SJCRH30 (cell line): ENCODE data around the gene MTMR11. TPM values are rescaled to one million over a fixed set of nuclear protein-coding genes. Genes with fewer than 3 reads are reported as not detected.

ENCODE experiments used
- DNase-seq, 2 experiments: peaks; one replicate each; pipeline ENCODE4 v3.0.0-alpha.2; 2015 to 2020
- H3K27ac ChIP-seq: fragments of 250-450 bp; sonication (Bioruptor Pico); 2 replicates; pipeline ENCODE4 v1.5.1; 2020; ENCODE audit warnings: mild to moderate bottlenecking, moderate library complexity
- H3K27me3 ChIP-seq: fragments of 250-450 bp; sonication (Bioruptor Pico); 2 replicates; pipeline ENCODE4 v1.5.1; 2020; ENCODE audit warnings: mild to moderate bottlenecking, moderate library complexity
- H3K36me3 ChIP-seq: fragments of 250-450 bp; sonication (Bioruptor Pico); 2 replicates; pipeline ENCODE4 v1.5.1; 2020; ENCODE audit warnings: mild to moderate bottlenecking, moderate library complexity
- H3K4me1 ChIP-seq: fragments of 250-450 bp; sonication (Bioruptor Pico); 2 replicates; pipeline ENCODE4 v1.5.1; 2020; ENCODE audit warnings: mild to moderate bottlenecking, moderate library complexity
- H3K4me3 ChIP-seq: fragments of 250-450 bp; sonication (Bioruptor Pico); 2 replicates; pipeline ENCODE4 v1.5.1; 2020; ENCODE audit warnings: mild to moderate bottlenecking, moderate library complexity
- H3K9me3 ChIP-seq: fragments of 250-450 bp; sonication (Bioruptor Pico); replicated peaks from 2 replicates; pipeline ENCODE4 v1.5.1; 2020; ENCODE audit warnings: mild to moderate bottlenecking, moderate library complexity
- total RNA-seq: library from RNA; depleted of rRNA; stranded (reverse); fragments of >200 nt; shearing (Covaris generic); gene quantifications from 2 replicates; pipeline ENCODE4 v1.2.3, GENCODE V29; 2014

Gene MTMR11
- total RNA-seq, 1 experiment from 2014 or later: 3.0 TPM

GRCh38 chr1:149927563-149928400 lies 8.9 kb downstream of the MTMR11 start, which contains the start of gene SF3B4:
Gene SF3B4 (minus strand): TSS chr1:149927803. CDS start chr1:149927759, 44 bp downstream.
- H3K36me3 ChIP-seq: peaks cover 41% of the 10 kb centered on the region

DNA sequence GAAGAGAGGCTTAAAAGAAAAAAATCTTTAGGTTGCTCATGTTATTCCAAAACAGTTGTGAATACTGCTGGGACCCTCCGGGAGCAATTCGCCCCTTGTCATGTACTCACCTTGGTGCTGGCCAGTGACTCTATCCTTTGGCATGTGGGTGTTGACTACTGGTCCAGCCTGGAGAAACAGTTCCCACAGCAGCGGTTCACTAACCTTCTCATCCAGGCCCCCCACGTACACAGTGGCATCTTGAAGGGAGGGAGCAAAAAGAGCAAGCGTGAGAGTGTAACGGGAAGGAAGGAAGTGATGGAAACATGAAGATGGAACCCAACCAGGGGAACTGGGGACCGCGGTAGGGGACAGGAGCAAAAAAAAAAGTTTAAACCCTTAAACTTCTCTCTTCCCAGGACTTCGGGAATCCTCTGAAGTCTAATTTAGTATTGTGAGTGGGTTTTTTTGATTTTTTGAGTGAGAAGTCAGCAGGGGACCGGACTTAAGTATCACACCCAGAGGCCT lies 9.6 kb downstream of the MTMR11 start:
- Histone ChIP-seq H3K9me3 (no peaks in the 10 kb centered on the region), H3K4me3 (peak overlapping the region; percentile 77), H3K4me1 (peaks cover 10% of the 10 kb centered on the region; the same call in 1 of the 2 replicates), H3K27me3 (no peaks in the 10 kb centered on the region), H3K27ac (peak overlapping the region; percentile 72), H3K36me3 (peaks cover 46% of the 10 kb centered on the region)
- no peak for DNase-seq

More at GRCh38 chr1:149927563-149928400, 8.9 kb downstream of the MTMR11 start, which contains the start of gene SF3B4:
- H3K4me3 ChIP-seq: peak within 1 kb of the TSS; percentile 77
- H3K27me3 ChIP-seq: no peaks in the 10 kb centered on the region
- peak within 1 kb of the TSS; percentile 72 for H3K27ac ChIP-seq
- peaks cover 10% of the 10 kb centered on the region; the same call in 1 of the 2 replicates for H3K4me1 ChIP-seq
- peak; percentile 92 to 93 for DNase-seq
- no peaks in the 10 kb centered on the region for H3K9me3 ChIP-seq

GRCh38 chr1:149926296-149926695 lies 10.4 kb downstream of the MTMR11 start:
- Histone ChIP-seq H3K36me3 (peaks cover 46% of the 10 kb centered on the region), H3K4me3 (peak overlapping the region; percentile 77), H3K4me1 (peaks cover 10% of the 10 kb centered on the region; the same call in 1 of the 2 replicates), H3K27me3 (no peaks in the 10 kb centered on the region), H3K27ac (no peak overlapping the region), H3K9me3 (no peaks in the 10 kb centered on the region)
- DNase-seq: no peak

- no peak overlapping the region for H3K27ac ChIP-seq
- no peak overlapping the region for H3K4me3 ChIP-seq
- peaks cover 46% of the 10 kb centered on the region for H3K36me3 ChIP-seq
- no peaks in the 10 kb centered on the region for H3K9me3 ChIP-seq
- no peak for DNase-seq
- H3K27me3 ChIP-seq: no peaks in the 10 kb centered on the region
- H3K4me1 ChIP-seq: peaks cover 10% of the 10 kb centered on the region; the same call in 1 of the 2 replicates
Observed at GRCh38 chr1:149925751-149926150, 10.9 kb downstream of the MTMR11 start.

DNA sequence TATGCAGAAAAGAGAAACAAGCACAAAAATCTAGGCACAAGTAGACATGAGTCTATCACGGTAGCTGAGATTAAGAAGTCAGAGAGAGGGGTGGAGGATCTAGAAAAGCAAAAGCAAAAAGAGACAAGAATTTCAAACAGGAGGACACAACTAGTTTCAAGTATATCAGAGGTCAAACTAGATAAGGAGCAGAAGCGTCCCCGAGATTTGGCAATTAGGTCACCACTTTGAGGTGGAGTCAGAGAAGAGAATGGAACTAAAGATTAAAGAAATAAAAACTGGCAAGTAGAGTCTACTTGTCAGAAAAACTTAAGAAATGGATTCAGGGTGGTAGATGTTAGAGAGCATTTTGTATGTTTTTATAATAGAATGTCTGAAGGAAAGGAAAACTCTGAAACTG lies 11.3 kb downstream of the MTMR11 start:
- H3K4me1 ChIP-seq: peaks cover 10% of the 10 kb centered on the region; the same call in 1 of the 2 replicates
- no peak overlapping the region for H3K27ac ChIP-seq
- H3K4me3 ChIP-seq: no peak overlapping the region
- DNase-seq: no peak
- H3K9me3 ChIP-seq: no peaks in the 10 kb centered on the region
- peaks cover 46% of the 10 kb centered on the region for H3K36me3 ChIP-seq
- no peaks in the 10 kb centered on the region for H3K27me3 ChIP-seq

- Histone ChIP-seq H3K36me3 (peaks cover 46% of the 10 kb centered on the region), H3K4me3 (no peak overlapping the region), H3K27ac (no peak overlapping the region), H3K4me1 (peaks cover 8% of the 10 kb centered on the region; the same call in 1 of the 2 replicates), H3K9me3 (no peaks in the 10 kb centered on the region), H3K27me3 (no peaks in the 10 kb centered on the region)
- no peak for DNase-seq
Observed at GRCh38 chr1:149923626-149924025, 13.1 kb downstream of the MTMR11 start.

- H3K27ac ChIP-seq: no peak within 1 kb of the TSS
- DNase-seq: peak; percentile 70 to 76
Observed at GRCh38 chr1:149917571-149918144, 19.0 kb downstream of the MTMR11 start, which contains the start of gene SV2A. Gene SV2A (minus strand): TSS chr1:149917844. CDS start chr1:149913840, 4,004 bp downstream.

GRCh38 chr1:149916898-149917252 lies 19.8 kb downstream of the MTMR11 start:
- Histone ChIP-seq H3K9me3 (no peaks in the 10 kb centered on the region), H3K4me1 (peaks cover 12% of the 10 kb centered on the region), H3K27me3 (no peaks in the 10 kb centered on the region), H3K4me3 (peak overlapping the region; percentile 83), H3K36me3 (no peaks in the 10 kb centered on the region), H3K27ac (no peak overlapping the region)
- DNase-seq: no peak

More at GRCh38 chr1:149917571-149918144, 19.0 kb downstream of the MTMR11 start, which contains the start of gene SV2A:
- Histone ChIP-seq H3K4me3 (peak within 1 kb of the TSS; percentile 83), H3K27me3 (no peaks in the 10 kb centered on the region), H3K9me3 (no peaks in the 10 kb centered on the region), H3K4me1 (peaks cover 12% of the 10 kb centered on the region), H3K36me3 (peaks cover 3% of the 10 kb centered on the region)

- H3K4me3 ChIP-seq: peak overlapping the region; percentile 83
Observed at GRCh38 chr1:149916193-149916897, 20.3 kb downstream of the MTMR11 start.

GRCh38 chr1:149915429-149916192 lies 21.1 kb downstream of the MTMR11 start:
- Histone ChIP-seq H3K27me3 (no peaks in the 10 kb centered on the region), H3K27ac (no peak overlapping the region), H3K4me3 (no peak overlapping the region), H3K36me3 (no peaks in the 10 kb centered on the region), H3K4me1 (peaks cover 12% of the 10 kb centered on the region), H3K9me3 (no peaks in the 10 kb centered on the region)
- no peak for DNase-seq

More at GRCh38 chr1:149916193-149916897, 20.3 kb downstream of the MTMR11 start:
- Histone ChIP-seq H3K9me3 (no peaks in the 10 kb centered on the region), H3K36me3 (no peaks in the 10 kb centered on the region), H3K27me3 (no peaks in the 10 kb centered on the region), H3K4me1 (peaks cover 12% of the 10 kb centered on the region), H3K27ac (no peak overlapping the region)
- DNase-seq: no peak

DNA sequence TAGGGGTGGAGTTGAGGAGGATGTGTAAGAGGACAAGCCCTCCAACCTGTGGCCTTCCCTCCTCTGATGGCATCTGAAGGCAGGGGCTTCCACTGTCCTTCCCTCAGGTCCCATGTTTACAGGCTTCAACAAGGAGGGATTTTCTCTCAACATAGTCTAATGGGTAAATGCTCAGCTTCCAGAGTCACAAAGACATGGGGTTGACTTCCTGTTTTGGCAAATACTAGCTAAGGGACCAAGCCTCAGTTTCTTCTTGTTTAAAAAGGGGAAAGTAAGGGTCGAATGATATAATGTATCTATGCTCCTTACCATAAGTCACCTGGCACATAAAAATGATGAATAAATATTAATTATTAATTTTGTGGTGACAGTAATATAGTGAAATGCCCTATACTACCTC lies 22.1 kb downstream of the MTMR11 start:
- Histone ChIP-seq H3K27me3 (no peaks in the 10 kb centered on the region), H3K36me3 (no peaks in the 10 kb centered on the region)

GRCh38 chr1:149906570-149907075 lies 30.1 kb downstream of the MTMR11 start:
- H3K27me3 ChIP-seq: no peaks in the 10 kb centered on the region
- H3K4me1 ChIP-seq: no peaks in the 10 kb centered on the region
- no peak for DNase-seq
- H3K36me3 ChIP-seq: no peaks in the 10 kb centered on the region
- H3K27ac ChIP-seq: no peak overlapping the region
- H3K9me3 ChIP-seq: no peaks in the 10 kb centered on the region
- H3K4me3 ChIP-seq: no peak overlapping the region

More for the DNA sequence above, 22.1 kb downstream of the MTMR11 start:
- H3K27ac ChIP-seq: no peak overlapping the region
- peaks cover 12% of the 10 kb centered on the region for H3K4me1 ChIP-seq
- H3K9me3 ChIP-seq: no peaks in the 10 kb centered on the region
- no peak overlapping the region for H3K4me3 ChIP-seq
- no peak for DNase-seq

- Histone ChIP-seq H3K27me3 (no peaks in the 10 kb centered on the region), H3K36me3 (no peaks in the 10 kb centered on the region), H3K4me1 (no peaks in the 10 kb centered on the region), H3K27ac (no peak overlapping the region), H3K9me3 (no peaks in the 10 kb centered on the region), H3K4me3 (no peak overlapping the region)
- DNase-seq: no peak
Observed at GRCh38 chr1:149903836-149904491, 32.7 kb downstream of the MTMR11 start.
